ENCODE results near the gene GPRIN2.

GPRIN2 gene

GRCh38 chr10:46548498-46549090 is 7.9 kb downstream of the GPRIN2 start:
- no peak for DNase-seq (ENCODE audit: low read depth)

- DNase-seq (ENCODE audit: low read depth), result no peak
These were observed 8.6 kb downstream of the GPRIN2 start for GRCh38 chr10:46547541-46548497.

GRCh38 chr10:46546591-46547540 is 9.6 kb downstream of the GPRIN2 start:
- DNase-seq (ENCODE audit: low read depth), result no peak

- DNase-seq (ENCODE audit: low read depth), result no peak
These were observed 10.4 kb downstream of the GPRIN2 start for GRCh38 chr10:46545861-46546590.

GRCh38 chr10:46544989-46545791 is 11.3 kb downstream of the GPRIN2 start:
- DNase-seq (ENCODE audit: low read depth), result no peak

GRCh38 chr10:46543466-46544377 is 12.7 kb downstream of the GPRIN2 start:
- no peak for DNase-seq (ENCODE audit: low read depth)

GRCh38 chr10:46542567-46543465 is 13.6 kb downstream of the GPRIN2 start:
- no peak for DNase-seq (ENCODE audit: low read depth)

GRCh38 chr10:46541735-46542566 is 14.5 kb downstream of the GPRIN2 start:
- DNase-seq (ENCODE audit: low read depth), result no peak

- DNase-seq (ENCODE audit: low read depth), result no peak
These were observed 15.3 kb downstream of the GPRIN2 start for GRCh38 chr10:46541017-46541661.

- no peak for DNase-seq (ENCODE audit: low read depth)
These were observed 15.9 kb downstream of the GPRIN2 start for GRCh38 chr10:46540412-46541016.

- DNase-seq (ENCODE audit: low read depth), result no peak
These were observed 16.7 kb downstream of the GPRIN2 start for GRCh38 chr10:46539596-46540411.

- DNase-seq (ENCODE audit: low read depth), result no peak
These were observed 17.6 kb downstream of the GPRIN2 start for GRCh38 chr10:46538717-46539426.

GRCh38 chr10:46538155-46538554 is 18.3 kb downstream of the GPRIN2 start:
- no peak for DNase-seq (ENCODE audit: low read depth)

- no peak for DNase-seq (ENCODE audit: low read depth)
These were observed 19.1 kb downstream of the GPRIN2 start for GRCh38 chr10:46537309-46537708.

- DNase-seq (ENCODE audit: low read depth), result no peak
These were observed 19.7 kb downstream of the GPRIN2 start for GRCh38 chr10:46536781-46537180.

Measured in stimulated activated CD8-positive, alpha-beta memory T cell treated with anti-CD3 and anti-CD28 coated beads, Interleukin-15, amount 100 ng/mL, for 24 hours (primary cell).